SIG-M5 (cell line): ENCODE measurements around the gene PAQR7.
"Not testable (repeated sequence)": the region's sequence is repeated elsewhere in the genome, so short reads cannot be mapped to it uniquely, and the experiment has no call there.

ENCODE experiments used
- DNase-seq: peaks from one replicate; lab custom pipeline; 2025; lab: John Stamatoyannopoulos, UW

Gene PAQR7

GRCh38 chr1:25845664-25846063, 29.8 kb downstream of the PAQR7 start:
- no peak for DNase-seq

GRCh38 chr1:25844536-25845337, 30.8 kb downstream of the PAQR7 start:
- no peak for DNase-seq

GRCh38 chr1:25843483-25843882, 32.0 kb downstream of the PAQR7 start:
- no peak for DNase-seq

- DNase-seq, result not testable (repeated sequence)
These were observed 35.7 kb downstream of the PAQR7 start for GRCh38 chr1:25839808-25840207.

- DNase-seq, result no peak
These were observed 38.1 kb downstream of the PAQR7 start for GRCh38 chr1:25837262-25837875.

- DNase-seq, result no peak
These were observed 38.8 kb downstream of the PAQR7 start for GRCh38 chr1:25836695-25837094.

- no peak for DNase-seq
These were observed 40.6 kb downstream of the PAQR7 start for GRCh38 chr1:25834894-25835293.

- DNase-seq, result no peak
These were observed 42.4 kb downstream of the PAQR7 start for GRCh38 chr1:25833158-25833557.

- no peak for DNase-seq
These were observed 43.0 kb downstream of the PAQR7 start for GRCh38 chr1:25832336-25833037.

- no peak for DNase-seq
These were observed 43.8 kb downstream of the PAQR7 start for GRCh38 chr1:25831569-25832196.

- DNase-seq, result no peak
These were observed 46.5 kb downstream of the PAQR7 start for GRCh38 chr1:25829046-25829445.

- no peak for DNase-seq
These were observed 47.0 kb downstream of the PAQR7 start for GRCh38 chr1:25828491-25828890.

GRCh38 chr1:25826571-25826970, 48.9 kb downstream of the PAQR7 start:
- no peak for DNase-seq

- DNase-seq, result no peak
These were observed 49.9 kb downstream of the PAQR7 start for GRCh38 chr1:25825605-25826004.

- DNase-seq, result no peak
These were observed 53.8 kb downstream of the PAQR7 start for GRCh38 chr1:25821630-25822091.

- no peak for DNase-seq
These were observed 54.4 kb downstream of the PAQR7 start for GRCh38 chr1:25821112-25821476.

GRCh38 chr1:25820247-25821111, 55.0 kb downstream of the PAQR7 start:
- no peak for DNase-seq

- no peak for DNase-seq
These were observed 55.8 kb downstream of the PAQR7 start, which contains the start of gene MTFR1L for GRCh38 chr1:25819491-25820246. Gene MTFR1L (plus strand): TSS chr1:25819954. CDS start chr1:25823105, 3,151 bp downstream.

- no peak for DNase-seq
These were observed 56.9 kb downstream of the PAQR7 start for GRCh38 chr1:25818569-25818968.

- no peak for DNase-seq
These were observed 57.5 kb downstream of the PAQR7 start for GRCh38 chr1:25817840-25818501.
